Measurements from ENCODE around the gene UNC5B.
A peak's percentile ranks its signal among the peaks of the same experiment; 100 is the strongest.

UNC5B gene

GRCh38 chr10:71302874-71303568, 90.7 kb downstream of the UNC5B start:
- DNase-seq, result peak; percentile 5 to 48

DNA sequence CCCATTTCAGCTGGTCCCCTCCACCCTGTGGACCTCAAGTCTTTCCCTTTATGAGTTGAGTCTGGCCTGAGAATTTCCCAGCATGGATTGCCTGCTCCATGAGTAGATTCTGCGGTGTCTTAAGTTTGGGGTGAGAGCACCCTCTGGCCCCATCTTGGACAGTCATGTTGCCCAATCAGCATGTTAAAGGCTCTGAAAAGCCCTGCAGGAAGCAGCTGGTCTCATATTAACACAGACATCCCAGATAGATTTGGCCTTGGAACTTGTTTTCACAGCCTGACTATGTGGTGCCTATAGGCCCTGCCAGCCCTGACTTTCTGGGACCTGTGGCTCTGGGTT, 91.2 kb downstream of the UNC5B start:
- DNase-seq, result no peak

DNA sequence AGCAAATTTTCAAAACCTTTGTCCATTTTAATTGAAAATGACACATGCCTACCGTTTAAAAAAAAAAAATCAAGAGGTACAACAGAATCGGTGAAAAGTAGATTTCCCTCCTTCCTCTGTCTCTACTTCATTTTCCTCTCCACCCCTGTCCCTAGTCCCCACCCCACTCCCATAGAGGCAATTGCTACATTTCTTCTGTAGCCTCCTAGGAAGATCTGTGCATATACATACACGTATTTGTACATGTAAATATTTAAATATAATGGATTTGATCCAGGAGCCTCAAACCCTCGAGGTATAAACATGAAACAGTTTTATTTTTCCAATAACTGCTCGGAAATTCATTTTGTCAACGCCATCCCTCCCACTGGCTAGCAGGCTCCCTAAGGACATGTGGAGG, 92.5 kb downstream of the UNC5B start:
- DNase-seq, result no peak

DNA sequence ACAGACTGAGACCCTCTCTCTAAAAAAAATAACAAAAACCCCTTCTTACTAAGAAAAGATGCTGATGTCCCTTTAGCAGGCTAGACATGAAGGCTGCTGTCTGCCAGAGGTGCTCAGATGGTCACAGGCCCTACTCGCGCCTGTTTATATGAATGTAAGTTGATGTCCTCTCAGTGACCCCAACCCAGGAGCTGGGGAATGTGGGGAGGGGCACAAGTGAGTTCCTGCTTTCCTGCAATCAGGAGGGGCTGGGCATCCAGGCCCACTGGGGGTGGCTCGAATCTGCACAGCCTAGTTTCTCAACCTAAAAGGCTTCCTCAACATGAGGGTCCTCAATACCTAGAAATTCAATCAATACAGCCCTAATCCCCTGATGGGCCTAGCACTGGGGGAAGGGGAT, 94.6 kb downstream of the UNC5B start:
- no peak for DNase-seq

DNA sequence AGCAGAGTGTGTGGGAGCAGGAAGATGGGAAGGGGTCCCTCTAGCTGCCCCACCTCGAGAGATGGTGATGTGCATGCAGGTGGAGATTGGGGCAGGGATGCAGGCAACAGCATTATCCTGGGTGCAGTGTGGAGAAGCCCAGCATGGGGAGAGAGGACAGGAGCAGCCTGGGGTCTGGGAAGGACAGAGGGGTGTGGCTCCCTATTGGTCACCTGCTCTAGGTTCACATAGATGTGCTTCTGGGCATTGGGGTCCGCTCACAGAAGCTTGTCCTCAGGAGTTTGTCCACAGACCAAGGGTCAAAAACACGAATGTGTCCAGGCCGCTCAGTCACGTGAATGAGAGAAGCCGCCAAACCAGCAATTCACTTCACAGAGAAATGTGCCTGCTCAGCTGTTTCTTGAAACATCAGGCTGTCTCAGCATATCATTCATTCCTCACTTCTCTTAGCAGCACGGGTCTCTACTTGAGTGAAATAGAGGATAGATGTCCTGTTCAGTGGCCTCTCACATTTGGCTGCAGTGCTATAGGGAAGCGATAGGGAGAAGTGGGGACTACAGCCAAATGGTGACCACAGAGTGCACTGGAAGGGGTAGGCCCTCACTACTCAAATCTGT, 95.2 kb downstream of the UNC5B start:
- DNase-seq, result no peak

DNA sequence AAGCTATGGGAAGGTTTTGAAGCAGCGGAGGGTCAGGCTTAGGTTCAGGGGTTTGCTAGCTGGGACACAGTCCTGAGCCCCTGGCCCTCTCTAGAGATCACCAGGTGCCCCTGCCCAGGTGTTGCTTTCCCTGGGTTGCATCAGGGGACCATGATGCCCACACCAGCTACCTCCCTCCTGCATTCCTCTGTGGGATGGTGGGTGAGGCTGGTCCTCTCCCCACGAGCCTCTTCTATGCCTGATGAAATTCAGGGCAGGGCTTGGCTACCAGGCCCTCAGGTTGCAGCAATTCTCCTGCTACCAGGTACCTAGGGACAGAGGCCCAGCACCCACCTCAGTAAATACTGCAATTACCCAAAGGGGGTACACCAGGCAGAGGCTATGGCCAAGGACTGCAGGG, 95.9 kb downstream of the UNC5B start:
- DNase-seq, result no peak

DNA sequence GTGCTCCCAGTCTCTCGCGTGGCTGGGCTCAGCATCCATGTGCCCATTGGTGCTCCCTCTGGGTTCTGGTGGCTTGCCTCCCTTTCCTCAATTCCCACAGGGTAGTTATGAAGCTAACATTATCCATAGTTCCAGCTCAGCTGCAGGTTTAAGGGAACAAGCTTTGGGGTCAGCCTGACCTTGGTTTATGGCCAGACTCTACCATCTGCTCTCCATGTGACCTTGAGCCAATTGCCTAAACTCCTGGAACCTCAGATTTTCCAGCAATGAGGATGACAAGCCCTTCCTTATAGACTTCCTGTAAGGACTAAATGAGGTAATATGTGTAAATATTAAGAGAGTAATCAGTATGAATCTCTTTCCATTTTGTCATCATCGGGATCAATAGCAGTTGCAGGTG, 96.6 kb downstream of the UNC5B start:
- no peak for DNase-seq

DNA sequence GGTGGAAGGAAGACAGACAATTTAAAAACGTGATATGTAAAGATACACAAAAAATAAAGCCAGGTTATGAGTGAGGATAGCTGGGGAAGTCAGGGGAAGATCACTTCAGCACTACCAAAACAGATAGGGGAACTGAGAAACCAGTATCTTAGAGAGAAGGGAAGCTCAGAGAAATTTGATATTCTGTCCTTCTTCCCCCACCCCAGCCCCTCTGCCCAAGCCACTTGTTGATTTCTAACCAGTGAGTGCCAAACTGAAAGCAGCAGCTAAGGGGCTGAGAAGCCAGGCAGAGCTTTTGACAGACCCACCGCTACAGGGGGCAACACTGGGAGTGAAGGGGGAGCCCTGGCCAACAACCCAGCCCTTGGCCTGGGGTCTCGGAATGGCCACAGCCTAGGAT, 97.5 kb downstream of the UNC5B start:
- DNase-seq, result no peak

- DNase-seq, result no peak
Measured at GRCh38 chr10:71312220-71312619, 99.8 kb downstream of the UNC5B start.

- no peak for DNase-seq
Measured at GRCh38 chr10:71312811-71313789, 100.7 kb downstream of the UNC5B start.

DNA sequence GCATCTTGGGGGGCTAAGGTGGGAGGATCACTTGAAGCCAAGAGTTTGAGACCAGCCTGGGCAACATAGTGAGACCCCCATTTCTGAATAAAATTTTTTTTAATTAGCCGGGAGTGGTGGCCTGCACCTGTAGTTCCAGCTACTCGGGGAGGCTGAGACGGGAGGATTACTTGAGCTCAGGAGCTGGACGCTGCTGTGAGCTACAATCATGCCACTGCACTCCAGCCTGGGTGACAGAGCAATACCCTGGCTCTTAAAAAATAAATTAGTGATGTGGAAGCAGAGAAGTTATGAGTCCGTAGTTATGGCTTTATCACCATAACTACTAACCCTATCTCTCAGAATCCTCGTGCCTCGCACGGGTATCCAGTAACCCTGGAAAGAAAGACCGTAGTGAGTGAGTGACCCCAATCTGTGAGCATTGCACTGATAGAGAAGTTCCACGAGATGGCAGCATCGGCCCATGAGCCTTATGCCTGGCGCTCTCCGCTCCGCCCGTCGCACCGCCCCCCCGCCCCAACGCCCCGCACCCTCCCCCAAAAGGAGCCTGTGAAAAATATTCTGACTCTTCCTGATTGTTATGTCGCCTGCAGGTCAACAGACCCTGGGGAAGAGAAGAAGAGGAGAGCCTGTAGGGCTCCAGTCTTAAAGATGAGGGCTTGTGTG, 101.8 kb downstream of the UNC5B start:
- DNase-seq, result no peak

DNA sequence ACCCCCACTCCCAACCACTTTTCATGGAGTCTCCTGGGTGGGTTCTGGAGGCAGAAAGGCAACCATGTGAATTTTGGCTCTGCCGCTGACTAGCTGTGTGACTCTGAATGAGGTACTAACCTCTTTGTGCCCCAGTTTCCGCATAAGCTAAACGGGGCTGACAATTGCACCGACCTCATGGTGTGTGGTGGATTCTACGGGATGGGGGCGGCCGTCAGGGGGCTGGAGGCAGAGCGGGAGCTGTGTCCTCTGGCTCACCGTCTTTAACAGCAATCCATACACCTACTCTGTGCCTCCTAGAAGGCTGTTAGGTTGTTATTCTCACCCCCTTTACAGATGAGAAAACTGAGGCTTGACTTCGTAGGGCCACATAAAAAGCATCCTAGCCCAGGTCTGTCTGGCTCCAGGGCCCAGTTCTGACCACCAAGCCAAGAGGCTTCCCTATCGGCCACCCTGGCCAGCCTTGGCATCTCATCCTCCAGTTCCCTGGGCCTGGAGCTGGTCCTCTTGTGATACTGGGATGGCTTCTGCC, 102.4 kb downstream of the UNC5B start:
- no peak for DNase-seq

DNA sequence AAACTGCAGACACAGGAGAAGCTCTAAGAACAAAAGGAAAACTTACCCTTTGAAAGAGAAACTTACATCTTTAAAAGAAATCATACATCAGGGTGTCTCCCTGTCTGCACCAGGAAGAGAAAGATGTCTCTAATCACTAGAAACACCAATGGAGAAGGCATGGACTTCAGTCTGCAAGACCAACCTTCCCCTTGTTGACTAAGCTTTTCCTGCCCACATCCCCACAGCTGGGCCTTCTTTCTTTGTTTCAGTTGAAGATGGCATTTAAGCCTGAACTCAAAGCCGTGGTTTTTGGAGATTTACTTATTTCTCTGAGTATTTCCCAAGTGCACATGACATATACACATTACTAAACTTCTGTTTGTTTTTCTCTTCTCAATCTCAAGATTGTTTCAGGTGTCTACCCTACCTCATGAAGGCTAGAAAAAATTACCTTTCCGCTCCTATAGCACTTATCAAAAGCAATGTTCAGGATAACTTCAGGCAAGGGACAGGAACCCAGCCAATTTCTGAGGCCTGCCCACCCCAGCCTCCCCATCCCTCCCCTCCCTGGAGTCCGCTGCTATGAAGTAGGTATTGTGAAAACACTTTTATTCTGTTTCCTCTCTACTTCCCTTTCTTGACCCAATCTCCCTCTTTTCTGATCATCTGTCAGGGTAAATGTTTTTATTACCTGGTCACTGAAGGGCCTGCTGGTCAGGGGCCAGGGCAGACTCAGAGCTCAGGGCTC, 103.9 kb downstream of the UNC5B start:
- no peak for DNase-seq

DNA sequence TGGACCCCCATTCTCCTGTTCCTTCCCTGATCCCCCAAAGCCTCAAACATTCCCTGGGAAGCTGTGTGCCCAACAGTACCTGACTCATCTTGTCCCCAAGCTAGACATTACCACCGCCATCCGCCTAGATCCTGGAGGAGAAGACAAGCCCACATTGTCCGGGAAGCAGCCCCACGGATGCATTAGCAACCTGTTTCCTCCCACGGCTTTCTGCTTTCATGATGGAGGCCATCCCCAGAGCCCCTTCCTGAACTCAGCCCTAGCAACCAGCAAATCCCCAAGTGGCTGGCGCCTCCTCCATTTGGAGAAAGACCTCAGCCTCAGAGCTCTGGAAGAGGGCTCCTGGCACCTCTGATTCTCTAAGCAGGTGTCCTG, 104.4 kb downstream of the UNC5B start:
- no peak for DNase-seq

GRCh38 chr10:71317739-71318138, 105.4 kb downstream of the UNC5B start:
- DNase-seq, result no peak

- peak; percentile 42 to 50 for DNase-seq
Measured at GRCh38 chr10:71319042-71319799, 106.9 kb downstream of the UNC5B start, which contains the start of gene SLC29A3. SLC29A3 (plus strand) TSS chr10:71319259; CDS start chr10:71319310, 51 bp downstream.

GRCh38 chr10:71319800-71320392, 107.5 kb downstream of the UNC5B start:
- no peak for DNase-seq

DNA sequence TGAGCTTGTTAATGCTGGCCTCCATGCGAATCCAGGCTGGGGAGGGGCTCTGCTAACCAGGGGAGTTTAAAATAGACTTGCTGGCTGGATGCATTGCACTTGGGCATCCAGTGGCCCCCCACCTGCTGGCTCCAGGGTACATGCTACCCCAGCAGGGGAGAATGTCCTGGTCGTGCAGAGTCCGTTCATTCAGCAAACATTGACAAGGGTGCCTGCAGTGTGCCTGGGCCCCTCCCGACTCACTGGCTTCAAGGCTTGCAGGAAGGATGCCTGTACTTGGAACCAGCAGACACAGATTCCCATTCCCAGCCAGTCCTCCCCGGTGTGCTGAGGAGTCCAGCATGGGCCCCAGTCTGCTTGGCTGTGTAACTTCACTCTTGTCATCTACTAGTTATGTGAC, 108.2 kb downstream of the UNC5B start:
- no peak for DNase-seq

GRCh38 chr10:71321386-71321785, 109.0 kb downstream of the UNC5B start:
- no peak for DNase-seq

GRCh38 chr10:71323407-71323806, 111.0 kb downstream of the UNC5B start:
- DNase-seq, result no peak

- no peak for DNase-seq
Measured at GRCh38 chr10:71324743-71325142, 112.4 kb downstream of the UNC5B start.
